SK-N-SH treated with all-trans-retinoic acid at 6 μM for 48 hours (cell line): ENCODE measurements around the gene RND3.

ENCODE experiments used
- CREB5 ChIP-seq: fragments of 250-450 bp; sonication (Bioruptor Pico); IDR thresholded peaks from 2 replicates; pipeline ENCODE4 v1.5.1; 2020; ENCODE audit warnings: low read depth, mild to moderate bottlenecking, moderate library complexity
- CSDC2 ChIP-seq: fragments of 250-450 bp; sonication (Bioruptor Pico); IDR thresholded peaks from 2 replicates; pipeline ENCODE4 v1.5.0; 2020; ENCODE audit warnings: mild to moderate bottlenecking, moderate library complexity
- ESRRG ChIP-seq: fragments of 250-450 bp; sonication (Bioruptor Pico); IDR thresholded peaks from 2 replicates; pipeline ENCODE4 v1.6.1; 2021; ENCODE audit warnings: mild to moderate bottlenecking
- ISL1 ChIP-seq: fragments of 250-450 bp; sonication (Bioruptor Pico); IDR thresholded peaks from 2 replicates; pipeline ENCODE4 v2.1.2; 2022; ENCODE audit warnings: mild to moderate bottlenecking, moderate library complexity
- PATZ1 ChIP-seq: fragments of 250-450 bp; sonication (Bioruptor Pico); IDR thresholded peaks from 2 replicates; pipeline ENCODE4 v1.8.0; 2020; ENCODE audit warnings: mild to moderate bottlenecking, moderate library complexity, borderline replicate concordance
- PPARA ChIP-seq: fragments of 250-450 bp; sonication (Bioruptor Pico); IDR thresholded peaks from 2 replicates; pipeline ENCODE4 v1.5.0; 2020; ENCODE audit warnings: mild to moderate bottlenecking, borderline replicate concordance
- RARB ChIP-seq: fragments of 250-450 bp; sonication (Bioruptor Pico); IDR thresholded peaks from 2 replicates; pipeline ENCODE4 v1.8.0; 2021; ENCODE audit warnings: mild to moderate bottlenecking, moderate library complexity
- SNAI2 ChIP-seq: fragments of 250-450 bp; sonication (Bioruptor Pico); IDR thresholded peaks from 2 replicates; pipeline ENCODE4 v1.5.0; 2020; ENCODE audit warnings: mild to moderate bottlenecking, moderate library complexity
- ZFP30 ChIP-seq: fragments of 450-650 bp; formaldehyde crosslinking; IDR thresholded peaks from 2 replicates; pipeline ENCODE4 v1.5.0; 2022; ENCODE audit warnings: mild to moderate bottlenecking, moderate library complexity
- ZNF565 ChIP-seq: fragments of 450-650 bp; formaldehyde crosslinking; conservative IDR thresholded peaks from 2 replicates; pipeline ENCODE4 v1.5.0; 2020; ENCODE audit warnings: low read depth, mild to moderate bottlenecking, moderate library complexity
- TF ChIP-seq, protein P1 (sequence below): fragments of 250-450 bp; sonication (Bioruptor Pico); IDR thresholded peaks from 2 replicates; pipeline ENCODE4 v1.8.0; 2021; ENCODE audit warnings: low read depth, mild to moderate bottlenecking, moderate library complexity, borderline replicate concordance

GRCh38 chr2:150421126-150421651 is 66.3 kb downstream of the RND3 start:
- TF ChIP-seq PPARA (CRISPR knock-in tag) (no peak), ISL1 (CRISPR knock-in tag) (no peak), PATZ1 (CRISPR knock-in tag) (no peak), ZFP30 (CRISPR knock-in tag) (no peak), CSDC2 (no peak), SNAI2 (no peak), CREB5 (CRISPR knock-in tag) (no peak), ESRRG (no peak), RARB (CRISPR knock-in tag) (no peak), ZNF565 (CRISPR knock-in tag) (no peak)
- TF ChIP-seq, protein P1, sequence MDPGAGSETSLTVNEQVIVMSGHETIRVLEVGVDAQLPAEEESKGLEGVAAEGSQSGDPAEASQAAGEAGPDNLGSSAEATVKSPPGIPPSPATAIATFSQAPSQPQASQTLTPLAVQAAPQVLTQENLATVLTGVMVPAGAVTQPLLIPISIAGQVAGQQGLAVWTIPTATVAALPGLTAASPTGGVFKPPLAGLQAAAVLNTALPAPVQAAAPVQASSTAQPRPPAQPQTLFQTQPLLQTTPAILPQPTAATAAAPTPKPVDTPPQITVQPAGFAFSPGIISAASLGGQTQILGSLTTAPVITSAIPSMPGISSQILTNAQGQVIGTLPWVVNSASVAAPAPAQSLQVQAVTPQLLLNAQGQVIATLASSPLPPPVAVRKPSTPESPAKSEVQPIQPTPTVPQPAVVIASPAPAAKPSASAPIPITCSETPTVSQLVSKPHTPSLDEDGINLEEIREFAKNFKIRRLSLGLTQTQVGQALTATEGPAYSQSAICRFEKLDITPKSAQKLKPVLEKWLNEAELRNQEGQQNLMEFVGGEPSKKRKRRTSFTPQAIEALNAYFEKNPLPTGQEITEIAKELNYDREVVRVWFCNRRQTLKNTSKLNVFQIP (CRISPR knock-in tag) = no peak
